SH-SY5Y (cell line): Measurements from ENCODE around the gene ADARB1.

ENCODE experiments used
- GATA2 ChIP-seq: IDR thresholded peaks from 2 replicates; pipeline ENCODE4 v1.6.1; 2011; ENCODE audit warnings: mild to moderate bottlenecking, low read depth, low read length
- GATA3 ChIP-seq: IDR thresholded peaks from 2 replicates; pipeline ENCODE4 v1.6.1; 2011; ENCODE audit warnings: low read depth, mild to moderate bottlenecking, low read length, moderate library complexity

DNA sequence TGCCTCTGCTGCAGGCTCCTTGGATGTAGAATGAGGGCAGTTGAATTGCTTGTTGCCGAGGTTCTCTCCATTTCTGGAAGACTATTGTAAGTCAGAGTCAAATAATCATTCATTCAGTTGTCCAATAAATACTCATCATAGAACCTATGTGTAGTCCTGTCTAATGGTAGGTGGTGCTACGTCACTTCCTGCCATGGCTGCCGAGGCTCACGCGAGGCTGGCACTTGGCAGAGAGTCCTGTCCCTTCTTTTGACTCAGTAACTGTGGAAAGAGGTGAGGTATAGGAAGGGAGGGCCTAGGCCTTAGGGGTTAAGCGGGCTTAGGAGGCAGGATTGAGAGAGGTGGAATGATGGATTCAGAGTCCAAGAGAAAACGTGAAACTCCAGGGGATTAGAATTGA, 9.7 kb downstream of the ADARB1 start:
- TF ChIP-seq GATA3 (no peak), GATA2 (no peak)
